GM18519 (cell line): Measurements from ENCODE around the gene PUM1.
"Not testable (repeated sequence)": the region's sequence is repeated elsewhere in the genome, so short reads cannot be mapped to it uniquely, and the experiment has no call there.

Experiments used
- ATAC-seq: cut with Tn5 transposase; IDR thresholded peaks from one replicate; pipeline ENCODE4 v1.9.1; 2021; ENCODE audit warnings: mild to moderate bottlenecking, moderate library complexity; ENCODE audit not compliant: unreplicated experiment, low FRiP score

The PUM1 gene

GRCh38 chr1:30936541-30937171 is 128.9 kb downstream of the PUM1 start:
- ATAC-seq, result no peak

- ATAC-seq, result not testable (repeated sequence)
Measured at GRCh38 chr1:30935758-30936157, 129.8 kb downstream of the PUM1 start.

GRCh38 chr1:30934613-30935012 is 130.9 kb downstream of the PUM1 start:
- no peak for ATAC-seq

GRCh38 chr1:30933874-30934252 is 131.7 kb downstream of the PUM1 start:
- no peak for ATAC-seq

- no peak for ATAC-seq
Measured at GRCh38 chr1:30930631-30931173, 134.8 kb downstream of the PUM1 start.

- ATAC-seq, result no peak
Measured at GRCh38 chr1:30929944-30930525, 135.5 kb downstream of the PUM1 start.

- ATAC-seq, result no peak
Measured at GRCh38 chr1:30929135-30929889, 136.2 kb downstream of the PUM1 start.

- ATAC-seq, result no peak
Measured at GRCh38 chr1:30928789-30929134, 136.8 kb downstream of the PUM1 start.

GRCh38 chr1:30928171-30928570 is 137.3 kb downstream of the PUM1 start:
- no peak for ATAC-seq

GRCh38 chr1:30927448-30927847 is 138.1 kb downstream of the PUM1 start:
- ATAC-seq, result no peak

- ATAC-seq, result no peak
Measured at GRCh38 chr1:30923597-30923996, 141.9 kb downstream of the PUM1 start.

GRCh38 chr1:30920827-30921226 is 144.7 kb downstream of the PUM1 start:
- ATAC-seq, result no peak

GRCh38 chr1:30919025-30919881 is 146.3 kb downstream of the PUM1 start:
- ATAC-seq, result no peak

- no peak for ATAC-seq
Measured at GRCh38 chr1:30916296-30916695, 149.2 kb downstream of the PUM1 start.

GRCh38 chr1:30915491-30916230 is 149.9 kb downstream of the PUM1 start:
- ATAC-seq, result no peak

- ATAC-seq, result no peak
Measured at GRCh38 chr1:30914931-30915330, 150.6 kb downstream of the PUM1 start.

GRCh38 chr1:30914587-30914922 is 151.0 kb downstream of the PUM1 start:
- no peak for ATAC-seq

- no peak for ATAC-seq
Measured at GRCh38 chr1:30912913-30913652, 152.4 kb downstream of the PUM1 start.

GRCh38 chr1:30912224-30912623 is 153.3 kb downstream of the PUM1 start:
- no peak for ATAC-seq
